Choroid plexus epithelial cell (primary cell): ENCODE results near the gene PDHB.

ENCODE experiments used
- DNase-seq: peaks from one replicate; pipeline ENCODE4 v3.0.0-alpha.2; 2010; ENCODE audit warnings: low read depth
- H3K4me3 ChIP-seq: 2 replicates; pipeline ENCODE4 v1.5.1; 2011; ENCODE audit warnings: low read depth, mild to moderate bottlenecking, control low read depth, low read length, moderate library complexity
- TF ChIP-seq, protein P1 (sequence below): conservative IDR thresholded peaks from 2 replicates; pipeline ENCODE4 v1.5.1; 2011; ENCODE audit warnings: low read depth, mild to moderate bottlenecking, control low read depth, inconsistent platforms, low read length, moderate library complexity

PDHB gene

DNA sequence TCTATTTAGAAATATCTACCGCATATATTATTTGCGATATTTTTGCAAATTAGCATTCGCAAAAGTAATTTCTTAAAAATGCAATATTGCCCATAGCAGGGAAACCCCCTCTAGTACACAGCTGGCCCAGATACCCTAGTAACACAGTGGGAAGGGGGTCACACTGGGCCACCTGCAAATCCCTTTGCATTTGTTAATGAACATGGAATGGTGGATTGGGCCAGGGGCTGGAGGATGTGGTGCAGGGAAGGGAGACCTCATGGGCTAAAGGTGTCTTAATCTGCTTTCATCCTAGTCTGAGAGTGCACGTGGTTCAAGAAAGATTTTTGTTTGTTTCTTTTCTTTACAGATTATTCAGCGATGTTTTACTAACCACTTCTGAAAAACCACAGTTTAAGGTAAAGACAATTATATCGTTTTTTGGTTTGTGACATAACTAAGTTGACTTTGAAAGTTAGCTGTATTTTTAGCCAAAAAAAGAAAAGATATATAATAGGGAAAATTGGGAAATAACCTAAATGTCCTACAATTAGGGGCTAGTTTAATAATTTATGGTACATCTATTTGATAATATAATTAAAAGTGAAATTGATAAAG lies 30.0 kb downstream of the PDHB start:
- no peak for DNase-seq
- TF ChIP-seq, protein P1, sequence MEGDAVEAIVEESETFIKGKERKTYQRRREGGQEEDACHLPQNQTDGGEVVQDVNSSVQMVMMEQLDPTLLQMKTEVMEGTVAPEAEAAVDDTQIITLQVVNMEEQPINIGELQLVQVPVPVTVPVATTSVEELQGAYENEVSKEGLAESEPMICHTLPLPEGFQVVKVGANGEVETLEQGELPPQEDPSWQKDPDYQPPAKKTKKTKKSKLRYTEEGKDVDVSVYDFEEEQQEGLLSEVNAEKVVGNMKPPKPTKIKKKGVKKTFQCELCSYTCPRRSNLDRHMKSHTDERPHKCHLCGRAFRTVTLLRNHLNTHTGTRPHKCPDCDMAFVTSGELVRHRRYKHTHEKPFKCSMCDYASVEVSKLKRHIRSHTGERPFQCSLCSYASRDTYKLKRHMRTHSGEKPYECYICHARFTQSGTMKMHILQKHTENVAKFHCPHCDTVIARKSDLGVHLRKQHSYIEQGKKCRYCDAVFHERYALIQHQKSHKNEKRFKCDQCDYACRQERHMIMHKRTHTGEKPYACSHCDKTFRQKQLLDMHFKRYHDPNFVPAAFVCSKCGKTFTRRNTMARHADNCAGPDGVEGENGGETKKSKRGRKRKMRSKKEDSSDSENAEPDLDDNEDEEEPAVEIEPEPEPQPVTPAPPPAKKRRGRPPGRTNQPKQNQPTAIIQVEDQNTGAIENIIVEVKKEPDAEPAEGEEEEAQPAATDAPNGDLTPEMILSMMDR: no peak
- no peak overlapping the region for H3K4me3 ChIP-seq

DNA sequence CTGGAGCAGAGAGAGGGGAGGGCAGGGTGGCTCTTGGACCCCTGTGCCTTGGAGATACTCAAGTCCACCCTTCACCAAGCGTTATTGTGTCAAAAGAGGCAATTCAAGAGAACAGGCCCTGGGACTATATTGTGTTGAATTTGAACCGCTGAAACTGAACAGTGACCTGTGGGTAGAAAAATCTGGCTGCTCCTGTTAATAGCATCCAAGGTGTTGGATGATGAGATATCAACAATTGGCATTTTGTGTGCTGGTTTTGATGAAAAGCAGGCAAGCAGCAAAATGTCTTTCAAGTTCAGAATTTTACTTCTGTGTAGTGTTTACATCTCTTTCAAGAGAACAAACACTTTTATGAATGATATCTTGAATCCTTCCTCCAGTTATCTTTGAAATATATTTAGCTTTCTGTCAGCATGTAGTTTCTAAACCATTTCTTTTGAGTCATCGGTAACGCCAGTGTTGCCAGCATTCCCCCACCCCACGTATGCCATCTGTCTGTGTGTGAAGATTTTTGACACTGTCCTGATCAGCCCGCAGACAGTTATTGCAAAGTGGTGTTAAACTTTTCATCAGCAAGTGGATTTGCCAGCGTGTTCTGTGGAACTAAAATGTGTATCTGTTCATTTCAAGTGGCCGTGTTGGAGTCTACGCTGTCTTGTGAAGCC lies 34.8 kb downstream of the PDHB start:
- DNase-seq: no peak
- no peak overlapping the region for H3K4me3 ChIP-seq
- TF ChIP-seq, protein P1: no peak

DNA sequence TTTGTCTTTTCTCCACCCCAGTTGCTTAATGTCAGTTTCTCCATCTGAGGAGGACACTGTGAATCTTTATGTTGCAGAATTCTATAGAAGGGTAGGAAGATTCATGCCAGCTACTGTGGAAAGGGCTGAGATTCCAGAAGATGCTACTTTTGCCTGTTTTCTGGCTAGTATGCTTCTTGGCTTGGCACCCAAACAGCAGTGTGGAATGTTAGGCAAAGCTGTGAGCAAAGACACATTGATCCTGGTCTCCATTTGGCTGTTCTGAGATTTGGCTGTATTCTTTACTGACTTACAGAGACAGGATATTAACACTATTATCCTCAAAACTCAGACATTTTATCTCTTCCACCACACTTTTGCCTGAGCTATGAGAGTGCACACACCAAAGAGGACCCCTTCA lies 39.3 kb downstream of the PDHB start:
- DNase-seq: no peak
- H3K4me3 ChIP-seq: no peak overlapping the region
- TF ChIP-seq, protein P1: no peak

DNA sequence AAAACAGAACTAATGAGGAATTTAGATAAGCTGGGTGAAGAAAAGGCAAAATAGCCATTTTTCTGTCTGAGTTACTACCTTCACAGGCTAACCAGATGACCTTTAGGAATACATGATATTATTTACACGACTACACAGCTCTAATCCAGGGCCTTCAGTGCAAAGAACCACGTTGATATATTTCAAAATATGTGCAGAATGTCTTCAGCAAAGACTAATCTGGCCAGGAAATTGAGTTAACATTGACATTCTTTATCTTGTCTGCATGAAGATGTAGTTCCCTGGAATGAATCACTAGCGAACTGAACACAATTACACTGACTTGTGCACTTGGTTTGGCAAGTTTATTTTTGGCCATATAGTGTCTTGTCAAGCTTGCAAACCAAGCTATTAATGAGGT lies 41.5 kb downstream of the PDHB start:
- peak; percentile 65 for DNase-seq

DNA sequence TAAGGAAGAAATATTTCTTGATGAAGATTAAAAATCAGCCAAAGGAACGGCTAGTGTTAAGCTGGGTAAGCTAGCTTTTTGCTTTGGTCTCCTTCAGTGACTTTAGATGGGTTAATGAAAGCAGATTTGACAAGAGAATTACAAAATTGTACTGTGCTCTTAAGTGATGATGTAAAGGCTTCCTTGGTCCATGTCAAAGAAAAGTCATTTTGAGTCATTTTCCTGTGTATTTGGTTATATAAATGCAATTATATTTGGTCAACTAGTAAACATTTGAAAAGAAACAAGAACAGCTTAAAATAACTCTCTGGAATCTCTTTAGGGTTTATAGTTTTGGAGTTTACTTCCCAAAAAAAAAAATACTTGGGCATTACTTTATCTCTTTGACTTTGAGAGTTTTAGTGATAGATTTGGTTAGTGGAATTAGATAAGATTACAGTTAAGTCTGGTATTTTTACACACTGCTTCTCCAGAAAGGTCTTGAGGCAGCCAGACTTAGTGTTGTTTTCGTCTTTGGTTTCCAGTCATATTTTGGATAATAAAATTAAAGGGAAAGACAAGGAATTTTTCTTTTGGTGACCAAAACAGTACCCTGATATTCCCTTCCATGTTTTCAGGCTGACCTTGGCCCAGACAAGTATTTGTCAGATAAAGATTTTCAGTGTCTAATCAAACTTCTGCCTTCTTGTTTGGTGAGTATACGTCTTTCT lies 42.3 kb downstream of the PDHB start:
- no peak for DNase-seq
- no peak overlapping the region for H3K4me3 ChIP-seq
- TF ChIP-seq, protein P1: no peak

More for the DNA sequence above, 41.5 kb downstream of the PDHB start:
- TF ChIP-seq, protein P1: no peak
- H3K4me3 ChIP-seq: no peak overlapping the region

DNA sequence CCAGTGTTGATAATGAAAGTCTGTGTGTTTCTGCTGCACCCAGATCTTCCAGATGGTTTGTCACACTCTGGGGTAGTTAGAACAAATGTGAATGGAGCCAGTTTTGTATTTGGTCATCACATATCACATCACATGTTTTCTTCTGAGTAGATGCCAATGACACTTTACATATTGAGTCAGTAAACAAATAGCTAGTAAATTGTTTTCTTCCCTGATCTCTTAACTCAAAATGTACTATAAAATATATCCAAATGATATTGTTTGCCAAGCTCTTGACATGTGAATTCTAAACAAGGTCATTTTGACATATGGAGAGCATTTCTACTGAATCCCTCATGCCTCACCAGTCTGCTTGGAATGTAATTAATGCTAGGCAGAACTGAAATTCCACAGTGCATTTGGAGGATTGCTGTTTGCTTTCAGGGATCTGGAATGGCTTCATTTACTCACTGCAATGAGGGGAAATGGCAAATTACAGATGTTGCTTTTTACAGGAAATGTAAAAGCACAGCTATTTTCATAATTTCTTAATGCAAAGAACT lies 45.0 kb downstream of the PDHB start:
- TF ChIP-seq, protein P1: no peak
- no peak overlapping the region for H3K4me3 ChIP-seq
- DNase-seq: peak; percentile 76
